GM19328 (cell line): ENCODE results near the gene ARL15.

ENCODE experiments used
- ATAC-seq: cut with Tn5 transposase; IDR thresholded peaks from one replicate; pipeline ENCODE4 v1.9.1; 2021; ENCODE audit warnings: mild to moderate bottlenecking, moderate library complexity; ENCODE audit not compliant: unreplicated experiment

The ARL15 gene

GRCh38 chr5:54315736-54316528 is 5.6 kb upstream of the ARL15 start:
- no peak for ATAC-seq

- no peak for ATAC-seq
Measured at GRCh38 chr5:54313311-54314270, 3.2 kb upstream of the ARL15 start.

GRCh38 chr5:54312499-54312898 is 2.1 kb upstream of the ARL15 start:
- no peak for ATAC-seq

- ATAC-seq: no peak
Measured at GRCh38 chr5:54311176-54311677, 854 bp upstream of the ARL15 start.

GRCh38 chr5:54309691-54310432 is 511 bp downstream of the ARL15 start:
- ATAC-seq: peak; percentile 17

GRCh38 chr5:54309276-54309675 is 1.1 kb downstream of the ARL15 start:
- ATAC-seq: no peak

GRCh38 chr5:54307583-54307982 is 2.8 kb downstream of the ARL15 start:
- no peak for ATAC-seq

- no peak for ATAC-seq
Measured at GRCh38 chr5:54306893-54307292, 3.5 kb downstream of the ARL15 start.

GRCh38 chr5:54305737-54306136 is 4.6 kb downstream of the ARL15 start:
- ATAC-seq: no peak

- no peak for ATAC-seq
Measured at GRCh38 chr5:54304040-54304439, 6.3 kb downstream of the ARL15 start.

GRCh38 chr5:54302267-54302687 is 8.1 kb downstream of the ARL15 start:
- ATAC-seq: no peak

GRCh38 chr5:54301849-54302248 is 8.5 kb downstream of the ARL15 start:
- ATAC-seq: no peak

GRCh38 chr5:54301220-54301619 is 9.2 kb downstream of the ARL15 start:
- no peak for ATAC-seq

- no peak for ATAC-seq
Measured at GRCh38 chr5:54298947-54299346, 11.4 kb downstream of the ARL15 start.

- no peak for ATAC-seq
Measured at GRCh38 chr5:54296386-54296785, 14.0 kb downstream of the ARL15 start.

GRCh38 chr5:54295651-54296276 is 14.6 kb downstream of the ARL15 start:
- ATAC-seq: no peak

- ATAC-seq: no peak
Measured at GRCh38 chr5:54294097-54294667, 16.2 kb downstream of the ARL15 start.

GRCh38 chr5:54292866-54293265 is 17.5 kb downstream of the ARL15 start:
- no peak for ATAC-seq

GRCh38 chr5:54291498-54291897 is 18.9 kb downstream of the ARL15 start:
- no peak for ATAC-seq

GRCh38 chr5:54289769-54290168 is 20.6 kb downstream of the ARL15 start:
- ATAC-seq: no peak
